GM18517 (cell line): Measurements from ENCODE around the gene RBBP5.

Experiments used
- ATAC-seq: cut with Tn5 transposase; IDR thresholded peaks from one replicate; pipeline ENCODE4 v1.9.1; 2021; ENCODE audit warnings: mild to moderate bottlenecking, moderate library complexity; ENCODE audit not compliant: unreplicated experiment

RBBP5 gene

DNA sequence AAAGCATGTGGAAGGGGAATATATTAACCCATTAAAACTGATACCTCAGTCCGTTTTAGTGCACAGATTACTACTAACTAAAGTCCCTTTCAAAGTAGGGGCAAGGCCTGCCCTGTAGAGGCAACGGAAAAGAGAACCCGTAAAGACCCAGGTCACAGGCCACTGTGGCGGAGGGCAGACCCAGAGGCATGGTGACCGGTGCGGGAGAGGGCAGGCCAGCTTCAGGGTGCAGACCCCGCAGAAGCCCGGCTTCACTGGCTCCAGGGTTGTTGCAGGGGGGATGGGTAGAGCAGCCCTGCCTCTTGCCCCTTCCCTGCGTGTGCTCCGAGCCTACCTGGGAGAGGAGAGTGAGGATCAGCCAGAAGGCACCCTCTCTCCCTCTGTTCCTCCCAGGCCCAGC is 61.0 kb downstream of the RBBP5 start:
- no peak for ATAC-seq

DNA sequence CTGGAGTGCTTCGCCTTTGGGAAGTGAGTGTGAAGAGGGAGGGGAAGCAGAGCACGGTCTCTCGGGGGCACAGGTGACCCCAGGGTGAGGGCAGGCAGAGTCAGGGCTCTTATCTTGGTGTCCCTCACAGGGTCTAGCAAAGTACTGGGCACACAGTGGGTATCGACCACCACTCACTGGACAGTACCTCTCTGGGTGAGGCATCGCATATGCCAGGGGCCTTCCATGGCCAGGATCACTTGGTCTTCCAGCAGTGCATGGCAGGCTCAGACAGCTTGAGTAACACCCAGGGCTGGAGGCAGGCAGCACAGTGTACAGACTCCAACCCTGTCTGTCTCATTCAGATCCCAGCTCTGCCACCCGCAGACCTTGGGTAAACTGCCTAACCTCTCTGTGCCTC is 62.1 kb downstream of the RBBP5 start:
- ATAC-seq = no peak

DNA sequence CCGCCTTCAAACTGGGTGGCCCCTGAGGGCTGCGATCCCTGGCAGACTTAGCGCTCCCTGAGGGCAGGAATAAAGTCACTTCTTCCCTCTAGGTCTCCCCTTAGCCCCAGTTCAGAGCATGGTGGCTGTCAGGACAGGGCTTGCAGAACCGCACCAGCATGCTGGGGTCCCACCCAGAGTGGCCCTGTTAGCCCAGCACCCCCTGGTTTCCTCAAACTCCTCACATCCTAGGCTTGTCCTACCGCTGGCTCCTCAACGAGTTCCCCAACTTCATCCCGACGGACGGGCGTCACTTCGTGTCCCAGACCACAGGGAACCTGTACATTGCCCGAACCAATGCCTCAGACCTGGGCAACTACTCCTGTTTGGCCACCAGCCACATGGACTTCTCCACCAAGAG is 62.9 kb downstream of the RBBP5 start:
- ATAC-seq = no peak

GRCh38 chr1:205057808-205058575 is 63.8 kb downstream of the RBBP5 start:
- no peak for ATAC-seq

- ATAC-seq = no peak
Observed at GRCh38 chr1:205056956-205057568, 64.7 kb downstream of the RBBP5 start.

DNA sequence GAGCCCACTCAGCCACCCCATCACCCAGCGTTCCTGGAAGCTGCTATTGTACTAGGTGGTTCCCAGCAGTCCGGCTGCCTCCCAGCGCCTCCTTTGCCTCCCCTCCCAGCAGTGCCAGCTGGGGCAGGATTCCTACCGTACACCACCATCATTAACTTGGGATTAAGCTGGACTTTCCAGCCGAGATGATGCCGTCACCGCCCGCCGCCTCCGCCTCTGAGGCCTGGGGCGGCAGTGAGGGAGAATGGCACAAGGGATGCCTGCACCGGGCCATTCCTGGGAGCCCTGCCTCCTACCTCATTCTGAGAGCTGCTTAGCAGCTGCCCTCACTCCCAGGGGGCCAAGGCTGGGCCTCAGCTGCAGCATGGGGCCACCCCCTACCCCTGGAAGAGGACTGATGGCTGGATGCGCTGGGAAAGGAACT is 65.6 kb downstream of the RBBP5 start:
- no peak for ATAC-seq

DNA sequence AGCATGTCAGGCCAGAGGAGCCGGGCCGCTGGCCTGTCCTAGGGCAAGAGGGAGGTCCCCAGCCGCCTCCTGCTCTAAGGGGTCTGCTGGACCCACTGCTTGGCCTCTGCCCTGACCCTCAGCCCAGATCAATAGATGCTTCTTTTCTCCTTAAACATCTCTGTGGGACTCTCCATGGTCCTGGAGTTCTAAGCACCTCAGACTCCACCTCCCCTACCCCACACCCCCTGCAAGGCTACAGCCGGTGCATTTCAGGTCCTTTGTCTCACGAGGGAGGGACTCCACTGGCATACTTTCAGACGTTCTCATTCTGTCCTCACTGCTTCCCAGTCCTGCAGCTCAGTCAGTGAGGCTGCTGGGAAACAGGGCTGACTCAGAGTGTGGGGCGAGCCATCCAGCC is 67.8 kb downstream of the RBBP5 start:
- ATAC-seq = no peak

DNA sequence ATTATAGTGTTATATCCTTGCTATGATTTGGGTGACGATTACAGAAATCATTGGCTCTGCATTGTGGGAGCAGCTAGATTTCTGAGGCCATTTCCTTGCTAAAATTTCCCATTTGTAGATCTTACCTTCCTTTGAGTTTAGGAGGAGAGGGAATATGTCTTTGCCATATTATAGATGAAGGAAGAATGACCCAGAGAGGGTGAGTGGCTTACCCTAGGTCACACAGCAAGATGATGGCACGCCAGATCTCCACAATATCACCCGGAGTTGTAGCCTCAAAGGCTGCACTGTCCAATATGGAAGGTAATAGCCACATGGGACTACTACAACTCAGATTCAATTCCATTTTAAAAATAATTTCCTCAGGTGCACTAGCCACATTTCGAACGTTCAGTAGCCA is 68.5 kb downstream of the RBBP5 start:
- no peak for ATAC-seq

DNA sequence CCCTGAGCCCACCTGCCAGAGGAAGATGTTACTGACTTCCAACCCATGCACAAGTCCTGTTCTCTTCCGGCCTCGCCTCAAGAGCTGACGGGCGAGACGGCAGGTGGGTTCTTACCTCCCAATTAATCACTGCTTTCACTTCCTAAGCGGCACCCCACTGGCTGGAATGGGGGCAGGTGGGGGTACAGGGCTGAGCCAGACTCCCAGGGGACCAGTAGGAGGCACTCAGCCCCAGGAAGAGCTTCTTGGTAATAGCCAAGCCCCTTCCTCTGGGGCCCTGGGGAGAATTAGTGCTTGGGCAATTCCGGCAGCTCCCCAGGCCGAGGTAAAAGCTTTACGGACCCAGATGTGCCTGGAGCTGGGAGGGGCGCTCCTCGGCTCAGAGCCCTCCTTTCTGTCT is 69.1 kb downstream of the RBBP5 start:
- no peak for ATAC-seq

DNA sequence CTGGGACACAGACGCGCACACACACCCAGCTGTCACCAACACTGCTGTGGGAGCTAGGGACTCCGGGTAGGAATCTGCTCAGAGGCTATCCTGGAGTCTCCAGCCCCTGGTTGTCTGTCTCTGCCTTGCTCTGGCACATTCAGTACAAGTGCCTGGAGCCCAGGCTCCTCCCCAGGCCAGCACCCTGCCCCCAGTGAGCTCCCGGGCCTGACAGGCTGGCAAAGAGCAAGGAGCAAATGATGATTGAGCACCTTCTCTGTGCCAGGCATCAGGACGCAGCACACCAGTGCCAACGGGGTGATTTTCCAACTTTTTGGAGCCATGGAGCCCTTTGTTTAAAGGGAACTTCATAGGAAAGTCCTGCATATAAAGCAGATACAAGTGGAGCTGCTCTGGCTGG is 72.3 kb downstream of the RBBP5 start:
- no peak for ATAC-seq

- ATAC-seq = no peak
Observed at GRCh38 chr1:205048382-205048781, 73.4 kb downstream of the RBBP5 start.

DNA sequence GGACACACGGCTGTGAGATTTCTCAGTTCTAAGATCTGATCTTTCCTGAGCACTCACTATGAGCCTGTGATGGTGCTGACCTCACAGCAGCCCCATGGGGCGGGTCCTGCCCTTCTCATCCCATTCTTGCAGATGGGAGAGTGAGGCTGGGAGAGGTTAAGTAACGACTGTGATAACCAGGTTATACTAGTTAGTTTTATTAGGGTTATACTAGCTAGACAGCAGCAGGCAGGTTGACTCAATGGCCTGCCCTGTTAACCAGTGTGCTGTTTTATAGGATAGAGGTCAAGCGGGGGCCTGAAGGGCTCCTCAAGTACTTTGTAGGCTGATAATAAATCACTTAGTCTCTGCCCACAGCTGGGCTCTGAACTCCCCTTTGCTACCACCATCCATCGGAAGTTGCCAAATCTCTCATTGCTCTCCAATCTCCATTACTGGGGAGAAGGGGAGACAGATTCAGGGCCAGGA is 74.0 kb downstream of the RBBP5 start:
- ATAC-seq = no peak

- ATAC-seq = no peak
Observed at GRCh38 chr1:205046870-205047269, 74.9 kb downstream of the RBBP5 start.

GRCh38 chr1:205045146-205045545 is 76.6 kb downstream of the RBBP5 start:
- ATAC-seq = no peak

DNA sequence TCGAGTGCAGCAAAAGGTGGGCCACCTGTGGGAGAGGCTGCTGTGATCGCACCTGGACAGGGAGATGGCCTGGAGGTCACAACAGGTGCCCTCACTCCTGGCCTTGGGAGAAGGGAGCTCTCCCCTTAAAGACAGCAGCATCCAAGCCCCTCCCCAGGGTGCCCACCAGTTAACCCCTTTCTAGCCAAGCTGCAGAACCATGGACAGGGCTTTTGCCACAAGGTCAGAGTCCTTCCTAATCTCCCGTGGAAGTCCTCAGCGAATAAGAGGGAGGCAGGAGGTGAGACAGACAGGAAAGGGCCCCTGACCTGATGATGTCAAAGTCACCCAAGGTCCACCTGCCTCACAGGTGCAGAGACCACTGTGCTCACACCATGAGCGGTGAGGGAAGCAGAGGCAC is 77.0 kb downstream of the RBBP5 start:
- ATAC-seq = no peak

DNA sequence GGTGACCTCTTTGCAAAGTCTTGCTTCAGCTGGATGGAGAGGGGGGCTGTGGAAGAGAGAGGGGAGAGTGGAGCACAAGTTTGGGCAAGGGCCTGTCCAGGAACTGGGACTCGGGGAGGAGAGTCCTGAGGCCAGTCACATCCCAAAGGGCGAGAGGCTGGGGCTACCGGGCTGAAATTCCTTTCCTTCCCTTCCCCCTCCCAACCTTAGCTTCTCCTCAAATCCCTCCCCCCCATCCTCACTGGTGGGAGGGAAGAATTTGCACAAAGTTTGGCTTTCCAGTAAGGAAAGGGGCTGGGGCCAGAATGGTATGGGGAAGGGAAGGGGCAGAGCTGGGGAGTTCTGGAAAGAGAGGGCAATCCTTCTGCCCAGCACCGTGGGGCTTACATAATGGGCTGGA is 77.9 kb downstream of the RBBP5 start:
- no peak for ATAC-seq

- no peak for ATAC-seq
Observed at GRCh38 chr1:205042911-205043806, 78.6 kb downstream of the RBBP5 start, which contains the start of gene CNTN2. Gene CNTN2 (plus strand): TSS chr1:205043212. CDS start chr1:205053186, 9,974 bp downstream.

- no peak for ATAC-seq
Observed at GRCh38 chr1:205041998-205042910, 79.5 kb downstream of the RBBP5 start.

- ATAC-seq = no peak
Observed at GRCh38 chr1:205041001-205041715, 80.6 kb downstream of the RBBP5 start.
